HTERT RPE-1 (cell line): ENCODE results near the gene SPAG6.

Experiments used
- in situ Hi-C: fragments of 300-500 bp; cut with MboI; formaldehyde crosslinking; loops from 4 replicates; pipeline ENCODE4 v1.14.3; 2020; ENCODE audit warnings: low sequenced_read_pairs

Gene SPAG6

GRCh38 chr10:22455068-22455857, 110.0 kb downstream of the SPAG6 start:
- in situ Hi-C loops = no loop called here

GRCh38 chr10:22456486-22456885, 111.2 kb downstream of the SPAG6 start:
- in situ Hi-C loops = no loop called here

- in situ Hi-C loops = no loop called here
Observed at GRCh38 chr10:22458272-22459038, 113.2 kb downstream of the SPAG6 start.

- in situ Hi-C loops = no loop called here
Observed at GRCh38 chr10:22459496-22459895, 114.2 kb downstream of the SPAG6 start.

- in situ Hi-C loops = no loop called here
Observed at GRCh38 chr10:22460101-22460500, 114.8 kb downstream of the SPAG6 start.

- in situ Hi-C loops = no loop called here
Observed at GRCh38 chr10:22460531-22461403, 115.5 kb downstream of the SPAG6 start.

- in situ Hi-C loops = no loop called here
Observed at GRCh38 chr10:22461891-22462290, 116.6 kb downstream of the SPAG6 start.

GRCh38 chr10:22463255-22463654, 118.0 kb downstream of the SPAG6 start:
- in situ Hi-C loops = no loop called here

GRCh38 chr10:22464966-22465629, 119.8 kb downstream of the SPAG6 start:
- in situ Hi-C loops = no loop called here

GRCh38 chr10:22466763-22467334, 121.6 kb downstream of the SPAG6 start:
- in situ Hi-C loops = no loop called here
